ENCODE data around the gene CORO2A. TPM values are rescaled to one million over a fixed set of nuclear protein-coding genes. Genes with fewer than 3 reads are reported as not detected.

Gene CORO2A
- total and polyA plus RNA-seq, 10 of the 15 experiments (the other 5 are each of a cell fraction or from before 2014, with no cell fraction given), result 1.0 to 5.3 (median 3.5) TPM

- TF ChIP-seq ZNF622 (IDR thresholded peaks at IDR 0.05) (no peak), NBN (IDR thresholded peaks at IDR 0.05) (no peak), STAT3 (IDR thresholded peaks at IDR 0.05; ENCODE audit: low read depth, low read length) (no peak), BHLHE40 (IDR thresholded peaks at IDR 0.05; ENCODE audit: borderline replicate concordance in 1 of 2, low read depth in 2 of 2, low read length in 1 of 2) (peak; percentile 88 to 97), TCF7 (IDR thresholded peaks at IDR 0.05; ENCODE audit: borderline replicate concordance) (no peak), CUX1 (IDR thresholded peaks at IDR 0.05; ENCODE audit: insufficient replicate concordance, low read depth, low read length) (no peak)
- TF ChIP-seq, protein P1, sequence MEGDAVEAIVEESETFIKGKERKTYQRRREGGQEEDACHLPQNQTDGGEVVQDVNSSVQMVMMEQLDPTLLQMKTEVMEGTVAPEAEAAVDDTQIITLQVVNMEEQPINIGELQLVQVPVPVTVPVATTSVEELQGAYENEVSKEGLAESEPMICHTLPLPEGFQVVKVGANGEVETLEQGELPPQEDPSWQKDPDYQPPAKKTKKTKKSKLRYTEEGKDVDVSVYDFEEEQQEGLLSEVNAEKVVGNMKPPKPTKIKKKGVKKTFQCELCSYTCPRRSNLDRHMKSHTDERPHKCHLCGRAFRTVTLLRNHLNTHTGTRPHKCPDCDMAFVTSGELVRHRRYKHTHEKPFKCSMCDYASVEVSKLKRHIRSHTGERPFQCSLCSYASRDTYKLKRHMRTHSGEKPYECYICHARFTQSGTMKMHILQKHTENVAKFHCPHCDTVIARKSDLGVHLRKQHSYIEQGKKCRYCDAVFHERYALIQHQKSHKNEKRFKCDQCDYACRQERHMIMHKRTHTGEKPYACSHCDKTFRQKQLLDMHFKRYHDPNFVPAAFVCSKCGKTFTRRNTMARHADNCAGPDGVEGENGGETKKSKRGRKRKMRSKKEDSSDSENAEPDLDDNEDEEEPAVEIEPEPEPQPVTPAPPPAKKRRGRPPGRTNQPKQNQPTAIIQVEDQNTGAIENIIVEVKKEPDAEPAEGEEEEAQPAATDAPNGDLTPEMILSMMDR (IDR thresholded peaks at IDR 0.05 in 2 of 3, conservative IDR thresholded peaks at IDR 0.05 in 1 of 3; ENCODE audit: control insufficient read depth in 2 of 3, extremely low read depth in 1 of 3, insufficient read depth in 1 of 3, low read depth in 3 of 3, low read length in 3 of 3), result peak in 2 of 3 experiments; percentile 28 to 44; a peak in 3 of 6 replicates
- TF ChIP-seq, protein P2, sequence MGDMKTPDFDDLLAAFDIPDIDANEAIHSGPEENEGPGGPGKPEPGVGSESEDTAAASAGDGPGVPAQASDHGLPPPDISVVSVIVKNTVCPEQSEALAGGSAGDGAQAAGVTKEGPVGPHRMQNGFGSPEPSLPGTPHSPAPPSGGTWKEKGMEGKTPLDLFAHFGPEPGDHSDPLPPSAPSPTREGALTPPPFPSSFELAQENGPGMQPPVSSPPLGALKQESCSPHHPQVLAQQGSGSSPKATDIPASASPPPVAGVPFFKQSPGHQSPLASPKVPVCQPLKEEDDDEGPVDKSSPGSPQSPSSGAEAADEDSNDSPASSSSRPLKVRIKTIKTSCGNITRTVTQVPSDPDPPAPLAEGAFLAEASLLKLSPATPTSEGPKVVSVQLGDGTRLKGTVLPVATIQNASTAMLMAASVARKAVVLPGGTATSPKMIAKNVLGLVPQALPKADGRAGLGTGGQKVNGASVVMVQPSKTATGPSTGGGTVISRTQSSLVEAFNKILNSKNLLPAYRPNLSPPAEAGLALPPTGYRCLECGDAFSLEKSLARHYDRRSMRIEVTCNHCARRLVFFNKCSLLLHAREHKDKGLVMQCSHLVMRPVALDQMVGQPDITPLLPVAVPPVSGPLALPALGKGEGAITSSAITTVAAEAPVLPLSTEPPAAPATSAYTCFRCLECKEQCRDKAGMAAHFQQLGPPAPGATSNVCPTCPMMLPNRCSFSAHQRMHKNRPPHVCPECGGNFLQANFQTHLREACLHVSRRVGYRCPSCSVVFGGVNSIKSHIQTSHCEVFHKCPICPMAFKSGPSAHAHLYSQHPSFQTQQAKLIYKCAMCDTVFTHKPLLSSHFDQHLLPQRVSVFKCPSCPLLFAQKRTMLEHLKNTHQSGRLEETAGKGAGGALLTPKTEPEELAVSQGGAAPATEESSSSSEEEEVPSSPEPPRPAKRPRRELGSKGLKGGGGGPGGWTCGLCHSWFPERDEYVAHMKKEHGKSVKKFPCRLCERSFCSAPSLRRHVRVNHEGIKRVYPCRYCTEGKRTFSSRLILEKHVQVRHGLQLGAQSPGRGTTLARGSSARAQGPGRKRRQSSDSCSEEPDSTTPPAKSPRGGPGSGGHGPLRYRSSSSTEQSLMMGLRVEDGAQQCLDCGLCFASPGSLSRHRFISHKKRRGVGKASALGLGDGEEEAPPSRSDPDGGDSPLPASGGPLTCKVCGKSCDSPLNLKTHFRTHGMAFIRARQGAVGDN (IDR thresholded peaks at IDR 0.05), result peak; percentile 86
These were observed 73.5 kb downstream of the CORO2A start, which contains the start of gene TRIM14 (continued) for GRCh38 chr9:98118640-98119601.
